Mesendoderm (in vitro differentiated cells): ENCODE measurements around the gene CLCA2.

Experiments
- DNase-seq: peaks from one replicate; pipeline ENCODE4 v3.0.0; 2013
- H2AK5ac ChIP-seq: 2 replicates; pipeline ENCODE4 v1.6.1; 2013; ENCODE audit warnings: low read length, inconsistent platforms
- H2BK120ac ChIP-seq: 2 replicates; pipeline ENCODE4 v1.6.1; 2013; ENCODE audit warnings: low read depth, mild to moderate bottlenecking, low read length, moderate library complexity, mixed read lengths
- H2BK15ac ChIP-seq: replicated peaks from 2 replicates; pipeline ENCODE4 v1.6.1; 2013; ENCODE audit warnings: low read depth, mild to moderate bottlenecking, moderate library complexity
- H2BK5ac ChIP-seq: 2 replicates; pipeline ENCODE4 v1.6.1; 2013; ENCODE audit warnings: low read length, inconsistent platforms
- H3K18ac ChIP-seq: 2 replicates; pipeline ENCODE4 v1.6.1; 2013; ENCODE audit warnings: mild to moderate bottlenecking, low read length, mixed read lengths
- H3K23ac ChIP-seq: one replicate; pipeline ENCODE4 v1.6.1; 2013; ENCODE audit warnings: low read length
- H3K27ac ChIP-seq: 2 replicates; pipeline ENCODE4 v1.5.1; 2013; ENCODE audit warnings: low read depth, mild to moderate bottlenecking, inconsistent platforms, low read length, moderate library complexity
- H3K27me3 ChIP-seq: 2 replicates; pipeline ENCODE4 v1.6.1; 2013; ENCODE audit warnings: low read length, control low read depth, mild to moderate bottlenecking, inconsistent platforms; ENCODE audit not compliant: insufficient read depth, poor library complexity
- H3K36me3 ChIP-seq: 2 replicates; pipeline ENCODE4 v1.6.1; 2013; ENCODE audit warnings: low read length, inconsistent platforms; ENCODE audit not compliant: control insufficient read depth, insufficient read depth
- H3K4ac ChIP-seq: one replicate; pipeline ENCODE4 v1.6.1; 2013; ENCODE audit warnings: low read depth, mild to moderate bottlenecking, low read length, moderate library complexity
- H3K4me1 ChIP-seq: 2 replicates; pipeline ENCODE4 v1.6.1; 2013; ENCODE audit warnings: low read depth, low read length, inconsistent platforms; ENCODE audit not compliant: control insufficient read depth
- H3K4me2 ChIP-seq: 2 replicates; pipeline ENCODE4 v1.6.1; 2013; ENCODE audit warnings: low read length
- H3K4me3 ChIP-seq: 2 replicates; pipeline ENCODE4 v1.5.1; 2013; ENCODE audit warnings: mild to moderate bottlenecking, low read length
- H3K56ac ChIP-seq: one replicate; pipeline ENCODE4 v1.6.1; 2013; ENCODE audit warnings: low read length
- H3K79me1 ChIP-seq: 2 replicates; pipeline ENCODE4 v1.6.1; 2013; ENCODE audit warnings: low read length, inconsistent platforms
- H3K79me2 ChIP-seq: 2 replicates; pipeline ENCODE4 v1.6.1; 2013; ENCODE audit warnings: mild to moderate bottlenecking, low read length; ENCODE audit not compliant: control insufficient read depth, insufficient read depth
- H3K9ac ChIP-seq: 2 replicates; pipeline ENCODE4 v1.6.1; 2013; ENCODE audit warnings: low read length, inconsistent platforms
- H4K5ac ChIP-seq: one replicate; pipeline ENCODE4 v1.6.1; 2013; ENCODE audit warnings: low read length
- H4K8ac ChIP-seq: one replicate; pipeline ENCODE4 v1.6.1; 2013; ENCODE audit warnings: low read depth, mild to moderate bottlenecking, control low read depth, low read length, moderate library complexity
- WGBS: extraction: QIAGEN DNeasy Blood & Tissue Kit; methylation state at CpG from one replicate; pipeline ENCODE4 v1.1.7; 2013; ENCODE audit warnings: low lambda C conversion rate, missing lambda C conversion rate; ENCODE audit not compliant: insufficient coverage; ENCODE audit errors: extremely low coverage; 5-methylcytosine and 5-hydroxymethylcytosine counted together

The CLCA2 gene

GRCh38 chr1:86502721-86503405, 78.9 kb downstream of the CLCA2 start:
- Histone ChIP-seq H2AK5ac (no peak overlapping the region), H4K8ac (no peak overlapping the region), H3K4me1 (peaks cover 12% of the 10 kb centered on the region), H2BK5ac (peak overlapping the region; percentile 25), H3K79me2 (no peaks in the 10 kb centered on the region), H3K23ac (no peak overlapping the region), H3K36me3 (no peaks in the 10 kb centered on the region), H3K4me3 (no peak overlapping the region), H3K27ac (peak overlapping the region; percentile 92), H2BK120ac (no peak overlapping the region), H3K27me3 (no peaks in the 10 kb centered on the region), H3K79me1 (no peaks in the 10 kb centered on the region), H3K18ac (peak overlapping the region; percentile 88), H3K9ac (peak overlapping the region; percentile 64), H3K4ac (peak overlapping the region; percentile 63), H3K4me2 (peak overlapping the region; percentile 77), H4K5ac (no peak overlapping the region), H3K56ac (peak overlapping the region; percentile 84), H2BK15ac (no peak overlapping the region)
- WGBS, result no CpG with 5 or more reads among the region's 18 CpGs
- peak; percentile 98 for DNase-seq

DNA sequence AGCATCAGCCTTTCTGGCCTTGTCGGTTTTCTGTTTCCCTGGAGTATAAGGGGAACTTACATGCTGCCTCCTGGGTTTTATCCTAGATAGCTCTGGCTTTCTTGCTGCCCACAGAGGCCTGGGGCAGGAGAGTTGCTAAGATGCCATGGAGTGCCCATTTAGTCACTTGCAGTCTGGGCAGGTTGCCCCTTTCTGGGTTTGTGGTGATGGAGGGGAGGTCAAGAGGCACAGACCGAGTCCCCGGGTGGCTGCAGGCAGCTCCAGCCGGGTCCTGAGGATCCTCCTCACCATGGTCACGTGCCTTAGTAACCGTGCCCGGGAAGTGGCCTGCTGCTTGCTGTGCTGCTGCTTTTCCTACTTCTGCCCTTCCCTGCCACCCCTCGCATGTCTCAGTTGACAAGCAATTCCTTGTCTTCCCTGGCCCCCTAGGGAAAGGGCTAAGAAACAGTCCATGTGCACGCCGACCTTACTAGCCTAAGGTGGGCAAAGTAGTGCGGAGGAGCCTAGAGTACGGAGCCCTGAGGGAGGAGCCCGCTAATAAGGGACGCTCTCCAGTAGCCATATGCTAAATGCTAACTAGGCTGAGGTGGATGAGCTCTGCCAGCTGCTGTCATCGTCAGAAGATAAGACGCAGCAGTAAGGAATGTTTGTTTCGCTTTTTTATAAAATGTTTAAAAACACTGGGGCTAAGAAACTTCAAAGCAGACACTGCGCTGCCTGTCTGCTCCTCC, 79.6 kb downstream of the CLCA2 start:
- Histone ChIP-seq H2AK5ac (no peak overlapping the region), H3K4ac (peak overlapping the region; percentile 63), H3K4me3 (no peak overlapping the region), H3K36me3 (no peaks in the 10 kb centered on the region), H3K4me2 (no peak overlapping the region), H3K79me1 (no peaks in the 10 kb centered on the region), H2BK120ac (no peak overlapping the region), H3K4me1 (peaks cover 12% of the 10 kb centered on the region), H4K5ac (no peak overlapping the region), H2BK5ac (no peak overlapping the region), H4K8ac (no peak overlapping the region), H2BK15ac (no peak overlapping the region), H3K23ac (no peak overlapping the region), H3K79me2 (no peaks in the 10 kb centered on the region), H3K9ac (peak overlapping the region; percentile 33), H3K56ac (peak overlapping the region; percentile 80), H3K27ac (peak overlapping the region; percentile 92), H3K18ac (peak overlapping the region; percentile 88), H3K27me3 (no peaks in the 10 kb centered on the region)
- no CpG with 5 or more reads among the region's 18 CpGs for WGBS
- DNase-seq, result peak; percentile 55

DNA sequence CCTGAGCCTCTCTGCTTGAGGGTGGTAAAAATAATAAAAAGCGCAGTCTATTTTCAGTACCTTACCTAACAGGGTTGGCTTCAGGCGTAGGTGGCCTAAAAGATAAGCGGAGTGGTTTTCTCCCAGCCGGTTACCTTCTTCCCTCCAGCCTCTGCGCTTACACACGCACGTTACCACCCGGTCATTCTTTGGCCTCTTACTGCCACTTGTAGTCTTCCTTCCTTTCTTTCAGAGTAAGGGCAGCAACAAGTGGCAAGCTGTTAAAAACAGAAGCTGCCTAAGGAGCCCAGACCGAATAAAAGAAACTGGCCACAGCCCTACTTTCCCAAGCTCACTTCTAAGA, 80.1 kb downstream of the CLCA2 start:
- H2BK5ac ChIP-seq, result no peak overlapping the region
- DNase-seq, result no peak
- H3K4me3 ChIP-seq, result no peak overlapping the region
- no peaks in the 10 kb centered on the region for H3K79me1 ChIP-seq
- H4K5ac ChIP-seq, result no peak overlapping the region
- H3K9ac ChIP-seq, result no peak overlapping the region
- H2BK15ac ChIP-seq, result no peak overlapping the region
- no CpG with 5 or more reads among the region's 9 CpGs for WGBS
- no peak overlapping the region for H2BK120ac ChIP-seq
- no peaks in the 10 kb centered on the region for H3K36me3 ChIP-seq
- H3K27me3 ChIP-seq, result no peaks in the 10 kb centered on the region
- H3K4ac ChIP-seq, result no peak overlapping the region
- H3K18ac ChIP-seq, result no peak overlapping the region
- H3K4me1 ChIP-seq, result peaks cover 12% of the 10 kb centered on the region
- H4K8ac ChIP-seq, result no peak overlapping the region
- no peak overlapping the region for H3K23ac ChIP-seq
- no peak overlapping the region for H3K4me2 ChIP-seq
- no peak overlapping the region for H3K27ac ChIP-seq
- no peaks in the 10 kb centered on the region for H3K79me2 ChIP-seq
- peak overlapping the region; percentile 73 for H3K56ac ChIP-seq
- H2AK5ac ChIP-seq, result no peak overlapping the region

DNA sequence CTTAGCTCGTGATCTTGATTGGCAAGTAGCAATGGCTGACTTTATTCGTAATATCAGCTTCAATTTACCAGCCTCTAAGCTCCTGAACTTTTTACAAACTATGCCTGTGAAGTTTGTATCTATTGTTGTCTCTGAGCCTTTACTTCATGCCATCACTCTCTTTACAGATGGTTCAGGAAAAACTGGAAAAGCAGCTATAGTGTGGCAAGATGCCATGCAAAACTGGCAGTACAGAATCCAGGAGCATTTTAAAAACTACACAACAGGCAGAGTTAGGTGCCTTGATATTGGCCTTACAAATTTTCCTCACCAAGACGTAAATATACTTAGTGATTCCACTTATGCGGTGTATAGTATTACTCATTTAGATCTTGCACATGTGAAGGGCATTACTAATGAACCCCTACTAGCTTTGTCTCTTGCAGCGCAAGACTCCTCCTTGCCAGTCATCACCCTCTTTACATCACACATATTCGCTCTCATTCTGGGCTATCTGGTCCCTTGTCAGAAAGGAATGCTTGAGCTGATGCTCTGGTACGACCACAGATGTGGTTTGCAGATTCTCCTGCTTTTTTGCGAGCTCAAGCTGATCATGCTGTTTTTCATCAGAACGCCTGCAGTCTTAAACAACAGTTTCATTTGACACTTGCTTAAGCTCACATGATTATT, 81.1 kb downstream of the CLCA2 start:
- no peak overlapping the region for H4K5ac ChIP-seq
- no peak overlapping the region for H2BK15ac ChIP-seq
- no peak overlapping the region for H3K56ac ChIP-seq
- H3K27me3 ChIP-seq, result no peaks in the 10 kb centered on the region
- H3K4me2 ChIP-seq, result no peak overlapping the region
- no peaks in the 10 kb centered on the region for H3K79me1 ChIP-seq
- no peak overlapping the region for H2AK5ac ChIP-seq
- H3K4ac ChIP-seq, result no peak overlapping the region
- no peak overlapping the region for H2BK5ac ChIP-seq
- H3K4me3 ChIP-seq, result no peak overlapping the region
- no peak overlapping the region for H4K8ac ChIP-seq
- DNase-seq, result peak; percentile 40
- WGBS, result no CpG with 5 or more reads among the region's 9 CpGs
- H3K36me3 ChIP-seq, result no peaks in the 10 kb centered on the region
- no peak overlapping the region for H3K18ac ChIP-seq
- no peak overlapping the region for H3K27ac ChIP-seq
- no peak overlapping the region for H3K9ac ChIP-seq
- no peak overlapping the region for H3K23ac ChIP-seq
- peaks cover 12% of the 10 kb centered on the region for H3K4me1 ChIP-seq
- no peaks in the 10 kb centered on the region for H3K79me2 ChIP-seq
- H2BK120ac ChIP-seq, result no peak overlapping the region

DNA sequence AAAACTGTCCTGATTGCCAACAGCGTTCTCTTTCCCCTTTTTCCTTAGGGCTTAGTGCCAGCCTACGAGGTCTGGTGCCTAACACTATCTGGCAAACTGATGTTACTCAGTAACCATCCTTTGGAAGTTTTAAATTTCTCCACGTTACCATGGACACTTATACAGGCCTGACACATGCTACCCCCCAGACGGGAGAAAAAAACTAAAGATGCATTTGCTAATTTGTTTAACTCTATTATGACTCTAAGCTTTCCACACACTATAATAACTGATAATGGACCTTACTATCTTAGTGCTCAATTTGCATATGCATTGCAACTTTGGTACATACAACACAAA, 81.6 kb downstream of the CLCA2 start:
- Histone ChIP-seq H3K23ac (no peak overlapping the region), H3K79me2 (no peaks in the 10 kb centered on the region), H3K4me2 (no peak overlapping the region), H4K8ac (no peak overlapping the region), H3K4ac (no peak overlapping the region), H3K36me3 (no peaks in the 10 kb centered on the region), H3K4me3 (no peak overlapping the region), H2AK5ac (no peak overlapping the region), H3K79me1 (no peaks in the 10 kb centered on the region), H3K18ac (no peak overlapping the region), H2BK15ac (no peak overlapping the region), H3K9ac (no peak overlapping the region), H3K27me3 (no peaks in the 10 kb centered on the region), H2BK120ac (no peak overlapping the region), H3K56ac (no peak overlapping the region), H4K5ac (no peak overlapping the region), H3K4me1 (peaks cover 12% of the 10 kb centered on the region), H2BK5ac (no peak overlapping the region), H3K27ac (no peak overlapping the region)
- no CpG with 5 or more reads among the region's 4 CpGs for WGBS
- DNase-seq, result no peak
